Keratinocyte (primary cell): ENCODE data around the gene GPC3. TPM values are rescaled to one million over a fixed set of nuclear protein-coding genes. Genes with fewer than 3 reads are reported as not detected.

Experiments
- DNase-seq: peaks from one replicate; pipeline ENCODE4 v3.0.0-alpha.2; 2011; ENCODE audit warnings: low read depth, missing footprints, low spot score
- FAIRE-seq: peaks from 2 replicates; lab custom pipeline; 2011; peaks lifted over from hg19 to GRCh38; lab: Jason Lieb, UNC
- H2AFZ ChIP-seq: 2 replicates; pipeline ENCODE4 v1.6.0; 2012; ENCODE audit warnings: low read length, control low read depth, inconsistent platforms; ENCODE audit not compliant: control insufficient read depth
- H3K27ac ChIP-seq: 2 replicates; pipeline ENCODE4 v1.5.1; 2011; ENCODE audit warnings: low read length; ENCODE audit not compliant: control insufficient read depth, insufficient read depth
- H3K27me3 ChIP-seq: 3 replicates; pipeline ENCODE4 v1.6.0; 2011; ENCODE audit warnings: low read length; ENCODE audit not compliant: control insufficient read depth, insufficient read depth; ENCODE audit errors: extremely low read depth
- H3K36me3 ChIP-seq, 2 experiments: 2 replicates in 1 of 2; 3 replicates in 1 of 2; pipeline ENCODE4 v1.5.1; 2011; ENCODE audit warnings: low read length in 2 of 2, mild to moderate bottlenecking in 1 of 2; ENCODE audit not compliant: control insufficient read depth in 2 of 2, insufficient read depth in 2 of 2; ENCODE audit errors: extremely low read depth in 1 of 2
- H3K4me1 ChIP-seq: 3 replicates; pipeline ENCODE4 v1.5.1; 2011; ENCODE audit warnings: low read length; ENCODE audit not compliant: control insufficient read depth, insufficient read depth; ENCODE audit errors: extremely low read depth
- H3K4me2 ChIP-seq: 3 replicates; pipeline ENCODE4 v1.6.0; 2011; ENCODE audit warnings: low read depth, low read length; ENCODE audit not compliant: control insufficient read depth, insufficient read depth; ENCODE audit errors: extremely low read depth
- H3K4me3 ChIP-seq, 3 experiments: fragments of 200-600 bp in 1 of 3; sonication (generic) in 1 of 3; 2 replicates in 2 of 3; 3 replicates in 1 of 3; pipeline ENCODE4 v1.5.1; 2011 to 2016; ENCODE audit warnings: low read length in 3 of 3, mild to moderate bottlenecking in 3 of 3, control low read depth in 2 of 3, inconsistent platforms in 1 of 3, low read depth in 1 of 3, mixed read lengths in 1 of 3, mixed run types in 1 of 3, moderate library complexity in 1 of 3; ENCODE audit not compliant: control insufficient read depth in 2 of 3, insufficient read depth in 2 of 3; ENCODE audit errors: extremely low read depth in 1 of 3
- H3K79me2 ChIP-seq: 2 replicates; pipeline ENCODE4 v1.6.0; 2012; ENCODE audit warnings: low read length; ENCODE audit not compliant: control insufficient read depth, insufficient read depth
- H3K9ac ChIP-seq: 3 replicates; pipeline ENCODE4 v1.6.0; 2011; ENCODE audit warnings: low read length; ENCODE audit not compliant: control insufficient read depth, insufficient read depth; ENCODE audit errors: extremely low read depth
- H3K9me1 ChIP-seq: 3 replicates; pipeline ENCODE4 v1.6.0; 2011; ENCODE audit warnings: low read length; ENCODE audit not compliant: control insufficient read depth, insufficient read depth; ENCODE audit errors: extremely low read depth
- H3K9me3 ChIP-seq: 2 replicates; pipeline ENCODE4 v1.5.1; 2012; ENCODE audit warnings: low read depth, low read length; ENCODE audit not compliant: control insufficient read depth
- H4K20me1 ChIP-seq: 3 replicates; pipeline ENCODE4 v1.6.0; 2011; ENCODE audit warnings: low read length; ENCODE audit not compliant: control insufficient read depth, insufficient read depth; ENCODE audit errors: extremely low read depth
- EZH2 ChIP-seq: IDR thresholded peaks from one replicate; pipeline ENCODE4 v1.6.1; 2012; ENCODE audit warnings: inconsistent platforms, mild to moderate bottlenecking, low read length, moderate library complexity
- dilution Hi-C: fragments of 300-500 bp; cut with MboI; formaldehyde crosslinking; loops from one replicate; pipeline ENCODE4 v1.7.0; 2020; ENCODE audit warnings: low sequenced_read_pairs; ENCODE audit not compliant: extremely low pct_ligation_motif_present
- polyA plus RNA-seq, 5 experiments: library from polyadenylated mRNA; depleted of rRNA in 3 of 5; stranded (reverse) in 3 of 5; stranded (forward) in 1 of 5; unstranded in 1 of 5; fragments of >200 nt; gene quantifications; 1 replicate in 1 of 5; 2 replicates in 3 of 5; 3 replicates in 1 of 5; pipeline versions ENCODE4 v1.2.1 to v1.2.3, GENCODE V29; 2011 to 2012; ENCODE audit warnings: missing spikeins in 2 of 5, low read depth in 1 of 5, low replicate concordance in 1 of 5
- TF ChIP-seq, protein P1 (sequence below), 3 experiments: IDR thresholded peaks in 1 of 3; conservative IDR thresholded peaks in 1 of 3; optimal IDR thresholded peaks in 1 of 3; 2 replicates in 2 of 3; 3 replicates in 1 of 3; pipeline versions ENCODE3 to v1.5.1; 2011; ENCODE audit warnings: low read length in 3 of 3, mild to moderate bottlenecking in 3 of 3, moderate library complexity in 2 of 3, control low read depth in 1 of 3, inconsistent platforms in 1 of 3; ENCODE audit not compliant: insufficient read depth in 2 of 3; ENCODE audit errors: extremely low read depth in 1 of 3

The GPC3 gene
- polyA plus RNA-seq, 1 donor (not counting 4 experiments of a cell fraction or from before 2014, with no cell fraction given) = 0.03 TPM

GRCh38 chrX:133812402-133812801 lies 173.0 kb downstream of the GPC3 start:
- no peaks in the 10 kb centered on the region for H3K36me3 ChIP-seq
- H3K9me3 ChIP-seq = no peaks in the 10 kb centered on the region
- DNase-seq (no peak), FAIRE-seq (no peak)
- dilution Hi-C loops = no loop called here
- H3K9ac ChIP-seq = no peak overlapping the region
- no peak overlapping the region for H3K4me3 ChIP-seq
- no peaks in the 10 kb centered on the region for H4K20me1 ChIP-seq
- H3K27me3 ChIP-seq = no peaks in the 10 kb centered on the region
- H3K4me1 ChIP-seq = no peaks in the 10 kb centered on the region
- no peak overlapping the region for H3K27ac ChIP-seq
- no peaks in the 10 kb centered on the region for H3K79me2 ChIP-seq
- H3K4me2 ChIP-seq = no peak overlapping the region
- TF ChIP-seq, protein P1, sequence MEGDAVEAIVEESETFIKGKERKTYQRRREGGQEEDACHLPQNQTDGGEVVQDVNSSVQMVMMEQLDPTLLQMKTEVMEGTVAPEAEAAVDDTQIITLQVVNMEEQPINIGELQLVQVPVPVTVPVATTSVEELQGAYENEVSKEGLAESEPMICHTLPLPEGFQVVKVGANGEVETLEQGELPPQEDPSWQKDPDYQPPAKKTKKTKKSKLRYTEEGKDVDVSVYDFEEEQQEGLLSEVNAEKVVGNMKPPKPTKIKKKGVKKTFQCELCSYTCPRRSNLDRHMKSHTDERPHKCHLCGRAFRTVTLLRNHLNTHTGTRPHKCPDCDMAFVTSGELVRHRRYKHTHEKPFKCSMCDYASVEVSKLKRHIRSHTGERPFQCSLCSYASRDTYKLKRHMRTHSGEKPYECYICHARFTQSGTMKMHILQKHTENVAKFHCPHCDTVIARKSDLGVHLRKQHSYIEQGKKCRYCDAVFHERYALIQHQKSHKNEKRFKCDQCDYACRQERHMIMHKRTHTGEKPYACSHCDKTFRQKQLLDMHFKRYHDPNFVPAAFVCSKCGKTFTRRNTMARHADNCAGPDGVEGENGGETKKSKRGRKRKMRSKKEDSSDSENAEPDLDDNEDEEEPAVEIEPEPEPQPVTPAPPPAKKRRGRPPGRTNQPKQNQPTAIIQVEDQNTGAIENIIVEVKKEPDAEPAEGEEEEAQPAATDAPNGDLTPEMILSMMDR (optimal IDR thresholded peaks at IDR 0.05 in 1 of 3, IDR thresholded peaks at IDR 0.05 in 1 of 3, conservative IDR thresholded peaks at IDR 0.05 in 1 of 3; ENCODE audit: extremely low read depth in 1 of 3, insufficient read depth in 2 of 3, low read length in 3 of 3) = no peak
- TF ChIP-seq EZH2 = no peak
- H3K9me1 ChIP-seq = no peaks in the 10 kb centered on the region
- no peak overlapping the region for H2AFZ ChIP-seq

- H3K4me2 ChIP-seq = no peak overlapping the region
- H3K9me1 ChIP-seq = no peaks in the 10 kb centered on the region
- no peak for FAIRE-seq
- H3K36me3 ChIP-seq = no peaks in the 10 kb centered on the region
- DNase-seq = no peak
- no peaks in the 10 kb centered on the region for H4K20me1 ChIP-seq
- no peaks in the 10 kb centered on the region for H3K79me2 ChIP-seq
- no peak overlapping the region for H3K9ac ChIP-seq
- dilution Hi-C loops = no loop called here
- no peak overlapping the region for H3K4me3 ChIP-seq
- no peak overlapping the region for H2AFZ ChIP-seq
- no peaks in the 10 kb centered on the region for H3K4me1 ChIP-seq
- no peak overlapping the region for H3K27ac ChIP-seq
- TF ChIP-seq, protein P1 (optimal IDR thresholded peaks at IDR 0.05 in 1 of 3, IDR thresholded peaks at IDR 0.05 in 1 of 3, conservative IDR thresholded peaks at IDR 0.05 in 1 of 3; ENCODE audit: extremely low read depth in 1 of 3, insufficient read depth in 2 of 3, low read length in 3 of 3) = no peak
- no peak for TF ChIP-seq EZH2
- no peaks in the 10 kb centered on the region for H3K27me3 ChIP-seq
- no peaks in the 10 kb centered on the region for H3K9me3 ChIP-seq
These were observed 174.5 kb downstream of the GPC3 start for GRCh38 chrX:133810925-133811324.
